HG03159 (cell line): ENCODE results near the gene SYNGR4.

Source experiments
- ATAC-seq: cut with Tn5 transposase; IDR thresholded peaks from one replicate; pipeline ENCODE4 v1.9.1; 2021; ENCODE audit warnings: mild to moderate bottlenecking, moderate library complexity; ENCODE audit not compliant: unreplicated experiment

The SYNGR4 gene

GRCh38 chr19:48424694-48425219 is 60.6 kb downstream of the SYNGR4 start:
- no peak for ATAC-seq
